Erythroblast (primary cell): ENCODE measurements around the gene ASRGL1.

Experiments used
- GATA1 ChIP-seq: IDR thresholded peaks from 2 replicates; pipeline ENCODE4 v1.6.1; 2011; ENCODE audit warnings: low read depth, mild to moderate bottlenecking, control low read depth, low read length, moderate library complexity
- POLR2A ChIP-seq: IDR thresholded peaks from 2 replicates; pipeline ENCODE4 v1.6.1; 2011; ENCODE audit warnings: mild to moderate bottlenecking, low read length

- no peak for TF ChIP-seq POLR2A
- no peak for TF ChIP-seq GATA1
These were observed 64.6 kb downstream of the ASRGL1 start for GRCh38 chr11:62401811-62402210.
